ENCODE measurements around the gene NFAT5.

Gene NFAT5

GRCh38 chr16:69691980-69692911 lies 126.5 kb downstream of the NFAT5 start:
- DNase-seq (ENCODE audit: insufficient read length, low spot score): no peak
- peak; percentile 81 for FAIRE-seq
- TF ChIP-seq PAX5 (IDR thresholded peaks at IDR 0.05; ENCODE audit: insufficient read depth, low read length, severe bottlenecking) (no peak), SPI1 (IDR thresholded peaks at IDR 0.05; ENCODE audit: low read depth, low read length) (no peak), POLR2AphosphoS5 (IDR thresholded peaks at IDR 0.05; ENCODE audit: low read depth, low read length) (no peak), TAF1 (IDR thresholded peaks at IDR 0.05; ENCODE audit: low read depth, low read length) (no peak), POLR2A (IDR thresholded peaks at IDR 0.05; ENCODE audit: low read depth, low read length) (no peak), POU2F2 (IDR thresholded peaks at IDR 0.05; ENCODE audit: low read depth, low read length) (no peak)

- FAIRE-seq (no peak), DNase-seq (ENCODE audit: insufficient read length, low spot score) (no peak)
- TF ChIP-seq POU2F2 (IDR thresholded peaks at IDR 0.05; ENCODE audit: low read depth, low read length): no peak
- no peak for TF ChIP-seq TAF1 (IDR thresholded peaks at IDR 0.05; ENCODE audit: low read depth, low read length)
- no peak for TF ChIP-seq PAX5 (IDR thresholded peaks at IDR 0.05; ENCODE audit: insufficient read depth, low read length, severe bottlenecking)
- TF ChIP-seq SPI1 (IDR thresholded peaks at IDR 0.05; ENCODE audit: low read depth, low read length): no peak
- TF ChIP-seq POLR2A (IDR thresholded peaks at IDR 0.05; ENCODE audit: low read depth, low read length): no peak
- no peak for TF ChIP-seq POLR2AphosphoS5 (IDR thresholded peaks at IDR 0.05; ENCODE audit: low read depth, low read length)
These were observed 128.2 kb downstream of the NFAT5 start for GRCh38 chr16:69693916-69694315.

GRCh38 chr16:69698404-69698803 lies 132.6 kb downstream of the NFAT5 start:
- no peak for DNase-seq (ENCODE audit: insufficient read length, low spot score)
- TF ChIP-seq SPI1 (IDR thresholded peaks at IDR 0.05; ENCODE audit: low read depth, low read length) (no peak), POLR2A (IDR thresholded peaks at IDR 0.05; ENCODE audit: low read depth, low read length) (no peak), POLR2AphosphoS5 (IDR thresholded peaks at IDR 0.05; ENCODE audit: low read depth, low read length) (no peak), PAX5 (IDR thresholded peaks at IDR 0.05; ENCODE audit: insufficient read depth, low read length, severe bottlenecking) (no peak), POU2F2 (IDR thresholded peaks at IDR 0.05; ENCODE audit: low read depth, low read length) (no peak)

GRCh38 chr16:69699915-69700314 lies 134.1 kb downstream of the NFAT5 start:
- no peak for DNase-seq (ENCODE audit: insufficient read length, low spot score)
- TF ChIP-seq TAF1 (IDR thresholded peaks at IDR 0.05; ENCODE audit: low read depth, low read length) (no peak), POLR2AphosphoS5 (IDR thresholded peaks at IDR 0.05; ENCODE audit: low read depth, low read length) (no peak), PAX5 (IDR thresholded peaks at IDR 0.05; ENCODE audit: insufficient read depth, low read length, severe bottlenecking) (no peak), SPI1 (IDR thresholded peaks at IDR 0.05; ENCODE audit: low read depth, low read length) (no peak), POU2F2 (IDR thresholded peaks at IDR 0.05; ENCODE audit: low read depth, low read length) (no peak), POLR2A (IDR thresholded peaks at IDR 0.05; ENCODE audit: low read depth, low read length) (no peak)
- FAIRE-seq: no peak

More at GRCh38 chr16:69698404-69698803, 132.6 kb downstream of the NFAT5 start:
- no peak for FAIRE-seq

DNA sequence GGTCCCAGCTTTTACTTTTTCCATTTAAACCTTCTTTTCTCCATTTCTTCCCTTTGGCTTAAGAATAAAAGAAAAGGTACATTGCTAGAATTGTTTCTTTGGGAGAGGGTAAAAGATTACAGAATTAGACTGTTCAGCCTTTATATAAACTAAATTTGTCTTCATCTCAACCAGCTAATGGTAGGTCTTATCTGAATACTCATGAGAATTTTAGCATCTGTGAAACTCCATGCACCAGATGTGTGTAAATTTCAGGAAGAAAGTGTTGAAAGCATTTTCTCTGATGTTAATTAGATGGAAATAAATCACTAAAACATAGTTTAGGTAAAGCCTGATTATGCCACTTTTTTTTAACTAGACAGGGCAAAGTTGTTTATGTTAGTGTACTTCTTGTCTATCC lies 135.7 kb downstream of the NFAT5 start:
- no peak for DNase-seq (ENCODE audit: insufficient read length, low spot score)
- FAIRE-seq: no peak
- TF ChIP-seq PAX5 (IDR thresholded peaks at IDR 0.05; ENCODE audit: insufficient read depth, low read length, severe bottlenecking): no peak
- TF ChIP-seq POU2F2 (IDR thresholded peaks at IDR 0.05; ENCODE audit: low read depth, low read length): no peak
- TF ChIP-seq SPI1 (IDR thresholded peaks at IDR 0.05; ENCODE audit: low read depth, low read length): no peak
- no peak for TF ChIP-seq POLR2AphosphoS5 (IDR thresholded peaks at IDR 0.05; ENCODE audit: low read depth, low read length)
- TF ChIP-seq POLR2A (IDR thresholded peaks at IDR 0.05; ENCODE audit: low read depth, low read length): no peak
- TF ChIP-seq TAF1 (IDR thresholded peaks at IDR 0.05; ENCODE audit: low read depth, low read length): no peak

DNA sequence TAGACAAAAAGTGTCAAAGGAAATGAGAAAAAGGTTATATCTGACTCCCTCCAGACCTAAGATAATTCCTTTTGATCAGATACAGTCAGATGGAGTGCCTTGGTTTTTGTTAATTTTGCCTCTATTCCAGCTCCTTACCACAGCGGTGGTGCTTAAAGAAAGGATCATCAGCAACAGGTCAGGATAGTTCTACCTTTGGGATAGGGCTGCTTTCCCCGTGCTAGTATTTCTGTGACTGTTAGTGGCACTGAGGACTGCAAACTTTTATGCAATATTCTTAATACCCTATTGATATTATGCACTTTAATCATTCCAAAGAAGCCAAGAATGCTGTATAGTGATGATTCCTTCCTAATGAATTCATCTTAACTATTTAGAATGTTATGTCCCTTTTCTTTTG lies 136.1 kb downstream of the NFAT5 start:
- FAIRE-seq (no peak), DNase-seq (ENCODE audit: insufficient read length, low spot score) (no peak)
- TF ChIP-seq SPI1 (IDR thresholded peaks at IDR 0.05; ENCODE audit: low read depth, low read length) (no peak), POLR2A (IDR thresholded peaks at IDR 0.05; ENCODE audit: low read depth, low read length) (no peak), POU2F2 (IDR thresholded peaks at IDR 0.05; ENCODE audit: low read depth, low read length) (no peak), PAX5 (IDR thresholded peaks at IDR 0.05; ENCODE audit: insufficient read depth, low read length, severe bottlenecking) (no peak), TAF1 (IDR thresholded peaks at IDR 0.05; ENCODE audit: low read depth, low read length) (no peak), POLR2AphosphoS5 (IDR thresholded peaks at IDR 0.05; ENCODE audit: low read depth, low read length) (no peak)

GRCh38 chr16:69703638-69704037 lies 137.9 kb downstream of the NFAT5 start:
- FAIRE-seq: no peak
- no peak for DNase-seq (ENCODE audit: insufficient read length, low spot score)
- TF ChIP-seq POU2F2 (IDR thresholded peaks at IDR 0.05; ENCODE audit: low read depth, low read length) (no peak), PAX5 (IDR thresholded peaks at IDR 0.05; ENCODE audit: insufficient read depth, low read length, severe bottlenecking) (no peak), POLR2AphosphoS5 (IDR thresholded peaks at IDR 0.05; ENCODE audit: low read depth, low read length) (no peak), SPI1 (IDR thresholded peaks at IDR 0.05; ENCODE audit: low read depth, low read length) (no peak), TAF1 (IDR thresholded peaks at IDR 0.05; ENCODE audit: low read depth, low read length) (no peak), POLR2A (IDR thresholded peaks at IDR 0.05; ENCODE audit: low read depth, low read length) (no peak)

- no peak for DNase-seq (ENCODE audit: insufficient read length, low spot score)
- TF ChIP-seq TAF1 (IDR thresholded peaks at IDR 0.05; ENCODE audit: low read depth, low read length) (no peak), POLR2AphosphoS5 (IDR thresholded peaks at IDR 0.05; ENCODE audit: low read depth, low read length) (no peak), SPI1 (IDR thresholded peaks at IDR 0.05; ENCODE audit: low read depth, low read length) (no peak), PAX5 (IDR thresholded peaks at IDR 0.05; ENCODE audit: insufficient read depth, low read length, severe bottlenecking) (no peak)
- FAIRE-seq: no peak
These were observed 140.6 kb downstream of the NFAT5 start for GRCh38 chr16:69706256-69706974.

DNA sequence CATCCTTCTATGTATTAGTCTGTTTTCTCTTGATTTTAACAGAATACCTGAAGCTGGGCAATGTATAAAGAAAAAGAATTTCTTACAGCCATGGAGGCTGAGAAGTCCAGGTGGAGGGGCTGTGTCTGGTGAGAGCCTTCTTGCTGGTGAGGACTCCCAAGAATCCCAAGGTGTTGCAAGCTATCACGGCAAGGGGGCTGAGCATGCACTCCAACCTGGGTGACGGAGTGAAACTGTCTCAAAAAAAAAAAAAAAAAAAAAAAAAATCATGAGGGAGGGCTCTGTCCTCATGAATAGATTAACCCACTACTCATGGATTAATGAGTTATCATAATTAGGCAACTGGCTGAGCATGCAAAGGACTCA lies 141.2 kb downstream of the NFAT5 start:
- FAIRE-seq (no peak), DNase-seq (ENCODE audit: insufficient read length, low spot score) (no peak)
- no peak for TF ChIP-seq POLR2A (IDR thresholded peaks at IDR 0.05; ENCODE audit: low read depth, low read length)
- no peak for TF ChIP-seq POLR2AphosphoS5 (IDR thresholded peaks at IDR 0.05; ENCODE audit: low read depth, low read length)
- TF ChIP-seq TAF1 (IDR thresholded peaks at IDR 0.05; ENCODE audit: low read depth, low read length): no peak
- TF ChIP-seq PAX5 (IDR thresholded peaks at IDR 0.05; ENCODE audit: insufficient read depth, low read length, severe bottlenecking): no peak
